ENCODE results near the gene ST3GAL2. TPM values are rescaled to one million over a fixed set of nuclear protein-coding genes. Genes with fewer than 3 reads are reported as not detected.

ST3GAL2 gene
- total and polyA plus RNA-seq, 9 of the 15 experiments (the other 6 are each of a cell fraction or from before 2014, with no cell fraction given): 1.5 to 108 (median 34.3) TPM

DNA sequence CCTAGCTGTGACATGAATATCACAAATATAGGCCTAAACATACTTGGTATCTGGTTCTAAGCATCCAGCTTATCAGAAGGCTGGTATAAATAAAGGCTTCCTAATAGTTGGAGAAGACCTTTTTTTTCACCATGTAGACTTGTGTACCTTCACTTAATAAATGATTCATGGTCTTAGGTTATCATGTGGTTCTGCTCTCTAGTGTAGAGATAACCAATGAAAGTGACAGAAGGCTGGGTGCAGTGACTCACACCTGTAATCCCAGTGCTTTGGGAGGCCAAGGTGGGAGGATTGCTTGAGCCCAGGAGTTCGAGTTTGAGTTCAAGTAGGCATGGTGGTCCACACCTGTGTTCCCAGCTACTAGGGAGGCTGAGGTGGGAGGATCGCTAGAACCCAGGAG lies 89.1 kb downstream of the ST3GAL2 start (continued):
- 0 out of 2 replicates have a peak, but pooled peaks have one; percentile 28 for TF ChIP-seq POLR2A (conservative IDR thresholded peaks at IDR 0.05)
- TF ChIP-seq MITF (IDR thresholded peaks at IDR 0.05): no peak
- TF ChIP-seq FOSL1 (tag; conservative IDR thresholded peaks at IDR 0.05): 0 out of 2 replicates have a peak, but pooled peaks have one; percentile 34
- TF ChIP-seq HMGXB4 (CRISPR knock-in tag; IDR thresholded peaks at IDR 0.05): no peak
- TF ChIP-seq, protein P1, sequence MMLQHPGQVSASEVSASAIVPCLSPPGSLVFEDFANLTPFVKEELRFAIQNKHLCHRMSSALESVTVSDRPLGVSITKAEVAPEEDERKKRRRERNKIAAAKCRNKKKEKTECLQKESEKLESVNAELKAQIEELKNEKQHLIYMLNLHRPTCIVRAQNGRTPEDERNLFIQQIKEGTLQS (IDR thresholded peaks at IDR 0.05): peak; percentile 14; the same call in 1 of the 2 replicates
- TF ChIP-seq, protein P1 (CRISPR knock-in tag; conservative IDR thresholded peaks at IDR 0.05): no peak

DNA sequence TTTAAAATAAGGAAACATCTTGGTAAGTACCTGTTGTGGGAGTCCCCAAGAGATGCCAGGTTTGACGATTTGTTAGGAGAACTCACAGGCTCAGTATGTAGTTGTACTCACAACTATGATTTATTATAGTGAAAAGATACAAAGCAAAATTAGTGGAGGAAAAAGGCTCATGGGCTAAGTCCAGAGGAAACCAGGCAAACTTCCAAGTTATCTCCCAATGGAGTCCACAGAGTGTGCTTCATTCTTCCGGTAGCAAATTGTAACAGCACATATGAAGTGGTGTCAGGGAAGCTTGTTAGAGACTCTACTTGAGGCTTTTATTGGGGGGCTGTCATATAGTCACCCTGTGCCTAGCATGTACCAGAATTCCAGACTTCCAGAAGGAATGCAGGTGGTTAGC lies 89.9 kb downstream of the ST3GAL2 start:
- CTCF ChIA-PET (ENCODE audit: low intra/inter-chr PET ratio): no interaction called here
- Histone ChIP-seq H3K9me3 (replicated peaks; ENCODE audit: control insufficient read depth, insufficient read depth, low read depth, low read length) (no peaks in the 10 kb centered on the region), H3K27me3 (ENCODE audit: control insufficient read depth in 2 of 2, insufficient read depth in 2 of 2, low read length in 2 of 2) (no peaks in the 10 kb centered on the region), H3K4me1 (replicated peaks in 1 of 2; ENCODE audit: control insufficient read depth in 2 of 2, insufficient read depth in 2 of 2, low read length in 2 of 2) (peaks cover 4 to 6% of the 10 kb centered on the region in 2 experiments; a peak in 4 of 5 replicates), H3K4me3 (no peak overlapping the region), H3K27ac (ENCODE audit: extremely low read depth, low read depth, low read length) (no peak overlapping the region), H4K20me1 (replicated peaks; ENCODE audit: control insufficient read depth, insufficient read depth, low read length) (no peaks in the 10 kb centered on the region; the same call in 1 of the 2 replicates), H3K9me1 (ENCODE audit: control insufficient read depth, insufficient read depth, low read length) (no peaks in the 10 kb centered on the region), H2AFZ (ENCODE audit: low read depth, low read length) (no peak overlapping the region), H3K79me2 (ENCODE audit: control insufficient read depth, insufficient read depth, low read length) (peaks cover 53% of the 10 kb centered on the region), H3K36me3 (ENCODE audit: control insufficient read depth, insufficient read depth, low read length) (peaks cover 48% of the 10 kb centered on the region), H3K4me2 (ENCODE audit: insufficient read depth, low read length) (no peak overlapping the region), H3K9ac (ENCODE audit: insufficient read depth in 1 of 2, low read depth in 2 of 2, low read length in 2 of 2) (no peak overlapping the region)
- BruUV-seq (replicated peaks): no TSS peak
- DNase-seq (ENCODE audit: extremely low read depth in 1 of 4, low spot score in 3 of 4): no peak
- 61% methylated on average over 2 of the region's 2 CpGs for WGBS (ENCODE audit: insufficient coverage, low coverage, missing lambda C conversion rate)
- ATAC-seq: no peak
- no peak for FAIRE-seq
- in situ Hi-C loops (cut with MboI) (no loop called here), intact Hi-C loops (cut with micrococcal nuclease) (no loop called here)
- TF ChIP-seq RBM22 (IDR thresholded peaks at IDR 0.05; ENCODE audit: low read depth, low read length, poor library complexity, severe bottlenecking): no peak
- TF ChIP-seq, protein P2, sequence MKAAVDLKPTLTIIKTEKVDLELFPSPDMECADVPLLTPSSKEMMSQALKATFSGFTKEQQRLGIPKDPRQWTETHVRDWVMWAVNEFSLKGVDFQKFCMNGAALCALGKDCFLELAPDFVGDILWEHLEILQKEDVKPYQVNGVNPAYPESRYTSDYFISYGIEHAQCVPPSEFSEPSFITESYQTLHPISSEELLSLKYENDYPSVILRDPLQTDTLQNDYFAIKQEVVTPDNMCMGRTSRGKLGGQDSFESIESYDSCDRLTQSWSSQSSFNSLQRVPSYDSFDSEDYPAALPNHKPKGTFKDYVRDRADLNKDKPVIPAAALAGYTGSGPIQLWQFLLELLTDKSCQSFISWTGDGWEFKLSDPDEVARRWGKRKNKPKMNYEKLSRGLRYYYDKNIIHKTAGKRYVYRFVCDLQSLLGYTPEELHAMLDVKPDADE (conservative IDR thresholded peaks at IDR 0.05; ENCODE audit: control insufficient read depth, low read depth, low read length): no peak
- TF ChIP-seq MTA2 (IDR thresholded peaks at IDR 0.05; ENCODE audit: low read depth): no peak
- no peak for TF ChIP-seq TEAD4 (IDR thresholded peaks at IDR 0.05; ENCODE audit: low read length)
- no peak for TF ChIP-seq TEAD4 (CRISPR knock-in tag; IDR thresholded peaks at IDR 0.05; ENCODE audit: borderline replicate concordance)
- TF ChIP-seq ZNF57 (CRISPR knock-in tag; IDR thresholded peaks at IDR 0.05): no peak
- no peak for TF ChIP-seq HEY1 (CRISPR knock-in tag; IDR thresholded peaks at IDR 0.05; ENCODE audit: borderline replicate concordance)
- no peak for TF ChIP-seq OTX1 (CRISPR knock-in tag; IDR thresholded peaks at IDR 0.05)
- TF ChIP-seq ATF7 (IDR thresholded peaks at IDR 0.05): no peak
- TF ChIP-seq HMGN3 (IDR thresholded peaks at IDR 0.05; ENCODE audit: borderline replicate concordance, extremely low read depth, insufficient read length, low read depth, low read length): no peak
- POLR2A ChIA-PET: interaction anchor here (0.9 kb wide), 1 partner anchor 25 kb away, joined by 3 read pairs; no protein-coding TSS in a partner anchor

Data from K562 (cell line).